CD4-positive, alpha-beta T cell treated with Interleukin-15 for 4 hours (primary cell): ENCODE results near the gene PLEKHH1.
"Not testable (repeated sequence)": the region's sequence is repeated elsewhere in the genome, so short reads cannot be mapped to it uniquely, and the experiment has no call there.

ENCODE experiments used
- DNase-seq: peaks from one replicate; pipeline ENCODE4 v3.0.0-alpha.2; 2020; ENCODE audit warnings: low spot score

PLEKHH1 gene

GRCh38 chr14:67533754-67534085, 630 bp downstream of the PLEKHH1 start:
- DNase-seq, result no peak

DNA sequence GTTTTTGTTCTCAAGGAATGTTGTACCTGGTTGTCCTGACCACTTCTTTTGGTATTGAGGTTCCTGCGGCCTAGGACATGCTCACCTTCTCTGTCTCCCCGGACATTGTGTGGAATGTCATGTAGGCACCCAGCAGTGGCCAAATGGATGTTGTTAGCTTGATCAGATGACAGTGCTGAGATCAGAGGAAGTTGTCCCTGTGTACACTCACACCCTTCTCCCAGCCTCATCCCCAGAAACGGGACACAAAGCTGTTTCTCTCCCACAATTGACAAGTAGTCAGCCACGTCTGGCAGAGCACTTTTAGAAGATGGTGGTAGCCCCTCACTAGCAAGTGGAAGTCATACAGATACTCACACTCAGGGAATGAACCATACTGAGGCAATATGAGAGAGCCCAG, 3.0 kb downstream of the PLEKHH1 start:
- no peak for DNase-seq

DNA sequence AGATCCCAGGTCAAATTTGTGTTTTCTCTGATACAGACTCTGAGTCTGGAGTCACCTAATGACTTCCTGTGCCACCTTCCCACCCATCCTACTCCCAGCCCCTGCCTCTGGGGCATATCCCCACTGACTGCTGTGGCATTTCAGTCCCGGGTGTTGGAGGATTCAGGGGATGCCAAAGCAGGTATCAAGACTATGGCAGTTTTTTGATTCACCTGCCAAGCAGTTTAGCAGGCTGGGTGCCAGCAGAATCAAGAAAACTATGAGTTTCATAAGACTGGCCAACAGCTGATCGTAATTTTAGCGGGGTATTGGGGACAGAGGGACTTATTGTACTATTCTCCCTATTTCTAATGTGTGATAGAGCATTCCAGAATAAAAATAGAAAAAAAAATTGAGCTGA, 4.6 kb downstream of the PLEKHH1 start:
- DNase-seq, result no peak

- no peak for DNase-seq
Measured at GRCh38 chr14:67538501-67538900, 5.4 kb downstream of the PLEKHH1 start.

DNA sequence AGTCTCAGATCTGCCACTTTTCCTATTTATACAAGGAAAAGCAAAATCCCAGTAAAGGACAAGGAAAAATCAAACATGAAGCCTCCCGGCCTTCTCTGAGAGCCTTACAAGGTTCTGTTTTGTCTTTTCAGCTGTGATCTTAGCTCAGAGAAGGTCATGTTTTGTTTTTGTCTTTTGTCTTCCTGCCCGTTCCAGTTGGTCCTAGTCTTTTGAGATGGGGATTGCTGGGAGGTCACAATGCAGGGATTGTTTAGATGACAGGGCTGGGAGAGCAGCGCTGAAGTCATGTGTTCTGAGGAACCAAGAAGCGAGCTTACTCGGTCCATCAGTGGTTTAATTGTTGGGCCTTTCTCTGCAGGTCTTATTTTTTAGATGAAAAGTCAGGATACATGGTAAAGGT, 6.0 kb downstream of the PLEKHH1 start:
- no peak for DNase-seq

DNA sequence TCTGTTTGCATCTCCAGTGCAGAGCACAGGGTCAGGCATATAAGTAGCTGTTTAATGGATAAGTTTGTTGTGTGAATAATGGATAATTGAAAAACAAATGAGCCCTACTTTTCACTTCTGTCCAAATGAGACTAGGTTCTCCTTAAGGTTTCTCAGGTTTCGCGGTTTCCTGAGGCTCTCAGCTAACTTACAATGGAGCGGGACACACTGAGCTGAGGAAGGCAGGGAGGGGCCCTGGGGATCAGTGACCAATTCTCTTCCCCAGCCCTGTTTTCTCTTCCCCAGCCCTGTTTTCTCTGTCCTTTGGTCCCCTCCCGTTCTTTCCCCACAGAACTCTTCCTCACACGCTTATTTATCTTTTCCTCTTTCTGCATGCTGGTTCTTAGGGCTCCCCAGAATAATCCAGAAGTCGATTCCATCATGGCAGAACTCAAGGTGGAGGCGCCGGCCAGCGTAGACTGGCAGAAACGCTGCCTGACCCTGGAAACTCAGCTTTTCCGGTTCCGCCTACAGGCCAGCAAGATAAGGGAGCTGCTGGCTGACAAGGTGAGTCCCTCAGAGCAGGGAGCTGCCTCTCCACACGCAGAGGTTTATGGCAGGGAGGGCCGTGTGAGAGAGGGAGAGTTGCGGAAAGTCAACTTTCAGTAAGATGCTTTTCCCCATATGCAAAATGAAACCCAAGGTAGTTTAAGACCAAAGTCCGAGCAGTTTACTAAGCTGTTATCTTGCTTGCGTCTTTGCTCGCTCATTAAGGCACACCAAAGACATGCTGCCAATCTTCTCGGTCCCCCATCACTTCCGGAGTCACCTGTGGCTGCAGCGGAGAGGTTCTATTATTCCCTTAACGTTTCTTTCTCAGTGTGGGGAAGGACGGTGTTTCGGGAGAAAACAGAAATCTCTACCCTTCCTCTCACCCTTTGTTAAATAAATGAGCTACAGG, 8.6 kb downstream of the PLEKHH1 start:
- no peak for DNase-seq

DNA sequence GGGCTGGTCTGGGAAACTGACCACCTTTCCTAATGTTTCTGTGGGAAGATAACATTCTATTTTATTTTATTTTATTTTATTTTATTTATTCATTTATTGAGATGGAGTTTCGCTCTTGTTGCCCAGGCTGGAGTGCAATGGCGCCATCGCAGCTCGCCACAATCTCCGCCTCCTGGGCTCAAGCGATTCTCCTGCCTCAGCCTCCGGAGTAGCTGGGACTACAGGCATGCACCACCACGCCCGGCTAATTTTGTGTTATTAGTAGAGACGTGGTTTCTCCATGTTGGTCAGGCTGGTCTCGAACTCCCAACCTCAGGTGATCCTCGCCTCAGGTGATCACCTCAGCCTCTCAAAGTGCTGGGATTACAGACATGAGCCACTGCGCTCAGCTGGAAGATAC, 9.5 kb downstream of the PLEKHH1 start:
- DNase-seq, result not testable (repeated sequence)

DNA sequence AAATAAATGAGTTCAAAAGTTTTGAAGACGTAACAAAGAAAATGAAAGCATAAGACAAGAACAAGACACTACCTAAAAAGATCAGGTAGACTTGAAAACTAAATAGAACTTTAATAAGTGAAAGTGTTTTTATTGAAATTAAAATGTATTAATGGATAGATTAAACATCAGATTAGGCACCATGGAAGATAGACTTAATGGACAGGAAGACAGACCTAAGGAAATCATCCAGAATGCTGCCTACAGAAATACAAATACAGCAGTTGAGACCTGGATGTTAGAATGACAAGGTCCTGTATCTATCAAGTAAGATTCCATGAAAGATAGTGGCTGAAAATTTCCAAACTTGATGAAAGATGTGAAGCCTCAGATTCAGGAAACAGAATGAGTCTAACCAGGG, 11.5 kb downstream of the PLEKHH1 start:
- DNase-seq, result no peak

- no peak for DNase-seq
Measured at GRCh38 chr14:67547224-67547780, 14.2 kb downstream of the PLEKHH1 start.

DNA sequence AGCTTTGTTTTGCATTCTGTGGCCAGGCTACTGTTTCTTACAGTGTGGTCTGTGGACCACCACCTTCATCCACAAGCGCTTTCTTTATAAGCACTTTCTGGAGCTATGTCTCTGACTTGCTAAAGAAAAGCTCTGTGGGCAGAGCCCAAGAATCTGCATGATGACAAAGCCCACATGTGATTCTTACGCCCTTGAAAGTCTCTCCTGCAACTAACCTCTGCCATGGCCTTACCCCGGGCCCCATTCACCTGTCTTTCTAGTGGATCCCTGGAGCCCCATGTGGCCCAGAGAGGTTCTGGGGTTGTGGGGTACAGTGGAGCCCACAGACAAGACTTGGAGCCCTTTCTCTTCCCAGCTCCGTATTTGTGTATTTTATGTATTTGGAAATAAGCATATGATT, 16.6 kb downstream of the PLEKHH1 start:
- DNase-seq, result no peak

DNA sequence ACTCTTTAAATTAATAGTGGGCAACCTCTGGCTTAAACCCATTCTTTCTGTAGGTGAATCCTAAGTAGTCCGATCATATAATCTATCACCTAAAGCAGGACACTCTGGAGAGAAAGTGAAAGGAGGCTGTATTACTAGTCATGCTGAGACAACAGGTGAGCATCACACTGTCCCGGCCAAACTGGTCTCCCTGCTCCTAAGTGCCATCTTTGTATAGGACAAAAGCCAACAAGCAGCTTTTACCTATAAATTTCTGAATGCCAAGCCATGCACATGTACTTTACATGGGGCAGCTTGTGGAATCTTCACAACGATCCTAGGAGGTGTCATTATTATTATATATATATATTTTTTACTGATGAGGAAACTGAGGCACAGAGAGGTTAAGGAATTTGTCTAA, 18.0 kb downstream of the PLEKHH1 start:
- no peak for DNase-seq

DNA sequence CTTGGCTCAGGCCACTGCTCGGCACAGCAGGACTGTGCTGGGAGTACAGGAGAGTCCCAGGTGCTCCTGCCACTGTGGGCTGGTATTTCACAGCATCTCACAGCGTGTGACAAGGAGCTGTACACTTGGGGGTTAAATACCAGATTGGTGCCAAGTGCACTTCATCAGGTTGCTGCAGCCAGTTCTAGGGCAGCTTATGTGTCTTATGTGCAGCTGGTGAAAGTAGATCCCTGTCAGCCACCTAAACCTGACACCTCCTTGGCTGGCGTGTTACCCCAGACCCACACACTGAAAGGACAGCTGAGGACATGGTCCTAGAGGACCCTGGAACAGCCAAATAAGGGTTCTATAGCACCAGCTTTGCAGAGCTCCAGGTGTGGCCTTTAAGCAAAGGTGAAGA, 18.9 kb downstream of the PLEKHH1 start:
- no peak for DNase-seq

DNA sequence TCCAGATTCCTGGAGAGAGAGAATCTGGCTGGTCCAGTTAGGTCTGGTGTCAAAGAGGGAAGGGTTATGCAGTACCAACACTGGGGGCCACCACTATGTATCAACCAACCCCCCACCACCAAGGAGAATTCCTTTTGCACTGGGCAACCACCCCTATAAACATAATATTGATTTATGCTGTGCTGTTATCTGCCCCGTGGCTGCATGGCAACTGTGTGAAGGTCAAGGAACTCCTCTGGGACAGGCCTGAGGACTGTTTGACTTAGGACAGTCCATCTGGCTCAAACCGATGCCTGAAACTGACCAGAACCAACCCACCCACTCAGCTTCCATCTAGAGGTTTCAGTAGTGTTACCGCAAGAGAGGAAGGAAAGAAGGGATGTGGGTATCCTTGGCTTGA, 20.5 kb downstream of the PLEKHH1 start:
- DNase-seq, result no peak

GRCh38 chr14:67554341-67554740, 21.3 kb downstream of the PLEKHH1 start:
- DNase-seq, result no peak

- DNase-seq, result no peak
Measured at GRCh38 chr14:67555518-67556090, 22.5 kb downstream of the PLEKHH1 start.

- DNase-seq, result no peak
Measured at GRCh38 chr14:67556671-67557070, 23.6 kb downstream of the PLEKHH1 start.

DNA sequence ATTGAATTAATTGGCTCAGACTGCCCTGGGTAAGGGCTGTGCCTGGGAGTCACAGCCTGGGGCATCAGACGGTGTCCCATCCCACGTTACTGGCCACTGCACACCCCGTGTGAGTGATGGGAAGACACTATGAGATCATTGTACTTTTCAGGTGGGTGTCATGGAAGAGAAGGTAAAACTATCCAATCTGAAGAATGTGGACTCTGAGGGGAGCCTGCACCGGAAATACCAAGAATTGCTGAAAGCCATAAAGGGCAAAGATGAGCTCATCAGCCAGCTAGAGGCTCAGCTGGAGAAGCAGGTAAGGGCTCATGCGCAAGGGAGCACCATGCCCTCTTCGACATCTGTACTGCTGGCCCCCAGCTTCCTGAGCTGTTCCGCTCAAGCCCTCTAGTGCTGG, 24.0 kb downstream of the PLEKHH1 start:
- DNase-seq, result no peak

DNA sequence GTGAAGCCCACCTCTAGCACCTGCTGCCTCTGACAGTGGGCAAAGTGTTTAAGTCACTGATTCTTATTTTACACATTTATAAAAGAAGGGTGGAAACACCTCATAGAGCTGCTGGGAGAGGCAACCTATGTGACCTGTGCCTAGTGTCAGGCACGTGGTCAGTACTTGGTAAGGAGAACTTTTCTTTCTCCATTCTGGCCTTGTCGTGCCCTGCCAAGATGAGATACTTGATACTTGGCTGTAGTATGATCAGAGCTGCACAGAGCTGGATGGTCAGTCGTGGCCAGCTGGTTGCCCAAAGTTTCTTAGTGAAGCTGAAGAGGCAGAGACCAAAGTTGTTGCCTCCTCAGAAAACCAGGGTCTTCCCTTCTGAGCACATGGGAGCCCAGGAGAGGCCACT, 24.6 kb downstream of the PLEKHH1 start:
- no peak for DNase-seq

DNA sequence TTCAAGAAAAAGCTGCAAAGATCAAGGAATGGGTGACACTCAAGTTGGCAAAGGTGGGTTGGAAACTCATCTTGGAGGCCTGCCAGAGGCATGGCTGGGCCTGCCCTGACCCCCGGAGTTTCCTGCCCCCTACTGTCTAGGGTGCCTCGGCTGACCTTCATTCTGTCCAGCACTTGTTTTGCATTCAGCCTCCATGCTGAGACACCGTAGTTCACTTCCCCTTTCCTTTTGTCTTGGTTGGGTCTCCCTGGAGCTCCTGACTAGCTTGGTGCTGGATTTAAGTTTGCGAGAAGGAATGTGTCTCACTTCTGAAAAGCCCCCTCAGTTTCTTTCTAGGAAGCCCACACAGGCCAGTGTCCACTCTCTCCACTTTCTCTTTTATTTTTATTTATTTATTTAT, 26.5 kb downstream of the PLEKHH1 start:
- DNase-seq, result no peak

DNA sequence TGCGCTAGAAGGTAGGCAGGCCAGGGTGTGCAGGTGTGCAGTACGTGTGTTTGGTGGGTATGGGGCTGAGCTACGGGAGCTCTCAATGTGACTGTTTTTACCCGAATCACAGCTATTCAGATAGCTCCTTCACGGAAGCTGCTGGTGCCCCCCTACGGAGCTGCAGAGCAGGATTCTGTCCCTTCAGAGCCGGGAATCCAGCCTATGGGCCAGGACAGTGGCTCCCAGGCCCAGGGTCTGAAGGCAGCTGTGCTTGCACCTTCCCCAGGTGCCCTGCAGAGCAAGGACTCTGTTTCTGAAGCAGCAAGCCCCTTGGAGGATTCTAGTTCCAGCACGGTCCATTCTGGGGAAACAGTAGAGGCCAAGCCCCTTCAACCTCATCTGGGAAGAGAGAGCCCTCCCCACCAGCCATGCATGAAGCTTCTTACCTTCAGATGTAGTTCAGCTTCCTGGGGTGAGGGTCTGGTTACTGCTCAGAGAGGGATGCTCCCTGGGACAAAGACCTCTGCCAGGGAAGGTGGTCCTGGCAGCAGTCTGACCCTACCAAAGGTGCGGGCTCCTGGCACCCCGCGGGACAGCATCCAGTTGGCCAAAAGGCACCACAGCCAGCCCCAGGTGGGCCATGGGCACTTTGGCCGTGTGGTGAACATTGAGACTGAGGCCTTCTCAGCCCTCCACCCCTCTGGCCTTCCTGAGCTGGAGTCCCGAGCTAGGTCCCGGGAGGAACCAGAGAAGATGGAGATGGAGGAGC, 29.1 kb downstream of the PLEKHH1 start:
- DNase-seq, result no peak

GRCh38 chr14:67562776-67563150, 29.7 kb downstream of the PLEKHH1 start:
- no peak for DNase-seq

GRCh38 chr14:67564236-67564635, 31.1 kb downstream of the PLEKHH1 start:
- no peak for DNase-seq

- DNase-seq, result no peak
Measured at GRCh38 chr14:67566908-67567307, 33.8 kb downstream of the PLEKHH1 start.
